ENCODE data around the gene ACOD1. TPM values are rescaled to one million over a fixed set of nuclear protein-coding genes. Genes with fewer than 3 reads are reported as not detected.

ACOD1 gene
- total and polyA plus RNA-seq, 10 of the 15 experiments (the other 5 are each of a cell fraction or from before 2014, with no cell fraction given): not detected

GRCh38 chr13:76958841-76959432 is 10.6 kb downstream of the ACOD1 start:
- no TSS peak for BruUV-seq (replicated peaks)
- CTCF ChIA-PET: no interaction called here
- in situ Hi-C loops (cut with MboI) (no loop called here), intact Hi-C loops (cut with micrococcal nuclease; ENCODE audit: unreplicated experiment) (no loop called here)
- no peaks in the 10 kb centered on the region for H4K20me1 ChIP-seq (ENCODE audit: control insufficient read depth, insufficient read depth)
- no peak overlapping the region for H2AFZ ChIP-seq (ENCODE audit: control insufficient read depth, low read depth, low read length)
- SMC1A ChIA-PET (ENCODE audit: uncharacterized antibody, unreplicated experiment): no interaction called here
- H3K36me3 ChIP-seq (ENCODE audit: control insufficient read depth in 2 of 2, insufficient read depth in 2 of 2, low read length in 1 of 2): no peaks in the 10 kb centered on the region
- H3K4me1 ChIP-seq (ENCODE audit: control insufficient read depth, insufficient read depth, low read length): no peaks in the 10 kb centered on the region
- no peak overlapping the region for H3K27ac ChIP-seq (ENCODE audit: control insufficient read depth, insufficient read depth)
- DNase-seq (ENCODE audit: low read depth, low spot score) (no peak), ATAC-seq (no peak), FAIRE-seq (no peak)
- H3K4me2 ChIP-seq (ENCODE audit: control insufficient read depth, insufficient read depth): no peak overlapping the region
- no peaks in the 10 kb centered on the region; the same call in 2 of the 3 replicates for H3K9me3 ChIP-seq (replicated peaks; ENCODE audit: control insufficient read depth, insufficient read depth, low read length)
- 6% methylated on average over 4 of the region's 4 CpGs for WGBS (ENCODE audit: insufficient coverage, insufficient replicate concordance, low lambda C conversion rate, missing lambda C conversion rate)
- H3K27me3 ChIP-seq (replicated peaks in 1 of 2; ENCODE audit: control insufficient read depth in 2 of 2, insufficient read depth in 2 of 2, low read length in 1 of 2): no peaks in the 10 kb centered on the region
- H3K9ac ChIP-seq (ENCODE audit: control insufficient read depth, insufficient read depth, low read length): no peak overlapping the region
- no peak overlapping the region for H3K4me3 ChIP-seq
- RAD21 ChIA-PET (ENCODE audit: unreplicated experiment): no interaction called here
- POLR2A ChIA-PET: no interaction called here
- H3K79me2 ChIP-seq (ENCODE audit: control insufficient read depth, insufficient read depth, low read length): no peaks in the 10 kb centered on the region
- TF ChIP-seq BCLAF1 (IDR thresholded peaks at IDR 0.05) (no peak), FOXK2 (IDR thresholded peaks at IDR 0.05) (no peak), HCFC1 (IDR thresholded peaks at IDR 0.05; ENCODE audit: low read length) (no peak), RAD21 (IDR thresholded peaks at IDR 0.05; ENCODE audit: insufficient read depth, low read depth, low read length) (no peak), TCF12 (IDR thresholded peaks at IDR 0.05; ENCODE audit: low read depth, low read length) (no peak), ZNF274 (IDR thresholded peaks at IDR 0.05; ENCODE audit: insufficient read depth, insufficient read length) (no peak), ESRRA (IDR thresholded peaks at IDR 0.05; ENCODE audit: low read length) (no peak), RFX5 (IDR thresholded peaks at IDR 0.05; ENCODE audit: low read depth, low read length) (no peak), IKZF1 (conservative IDR thresholded peaks at IDR 0.05) (no peak), ATF7 (IDR thresholded peaks at IDR 0.05; ENCODE audit: low read depth) (no peak), ZZZ3 (IDR thresholded peaks at IDR 0.05; ENCODE audit: control insufficient read depth, insufficient read length, low read depth) (no peak), SPI1 (IDR thresholded peaks at IDR 0.05; ENCODE audit: borderline replicate concordance, insufficient read depth, low read depth, low read length) (no peak), ZNF217 (IDR thresholded peaks at IDR 0.05) (no peak), IRF4 (IDR thresholded peaks at IDR 0.05; ENCODE audit: low read depth, low read length) (no peak), ZSCAN29 (IDR thresholded peaks at IDR 0.05) (no peak)
- TF ChIP-seq, protein P1, sequence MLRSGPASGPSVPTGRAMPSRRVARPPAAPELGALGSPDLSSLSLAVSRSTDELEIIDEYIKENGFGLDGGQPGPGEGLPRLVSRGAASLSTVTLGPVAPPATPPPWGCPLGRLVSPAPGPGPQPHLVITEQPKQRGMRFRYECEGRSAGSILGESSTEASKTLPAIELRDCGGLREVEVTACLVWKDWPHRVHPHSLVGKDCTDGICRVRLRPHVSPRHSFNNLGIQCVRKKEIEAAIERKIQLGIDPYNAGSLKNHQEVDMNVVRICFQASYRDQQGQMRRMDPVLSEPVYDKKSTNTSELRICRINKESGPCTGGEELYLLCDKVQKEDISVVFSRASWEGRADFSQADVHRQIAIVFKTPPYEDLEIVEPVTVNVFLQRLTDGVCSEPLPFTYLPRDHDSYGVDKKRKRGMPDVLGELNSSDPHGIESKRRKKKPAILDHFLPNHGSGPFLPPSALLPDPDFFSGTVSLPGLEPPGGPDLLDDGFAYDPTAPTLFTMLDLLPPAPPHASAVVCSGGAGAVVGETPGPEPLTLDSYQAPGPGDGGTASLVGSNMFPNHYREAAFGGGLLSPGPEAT (IDR thresholded peaks at IDR 0.05; ENCODE audit: low read depth): no peak
- TF ChIP-seq, protein P2, sequence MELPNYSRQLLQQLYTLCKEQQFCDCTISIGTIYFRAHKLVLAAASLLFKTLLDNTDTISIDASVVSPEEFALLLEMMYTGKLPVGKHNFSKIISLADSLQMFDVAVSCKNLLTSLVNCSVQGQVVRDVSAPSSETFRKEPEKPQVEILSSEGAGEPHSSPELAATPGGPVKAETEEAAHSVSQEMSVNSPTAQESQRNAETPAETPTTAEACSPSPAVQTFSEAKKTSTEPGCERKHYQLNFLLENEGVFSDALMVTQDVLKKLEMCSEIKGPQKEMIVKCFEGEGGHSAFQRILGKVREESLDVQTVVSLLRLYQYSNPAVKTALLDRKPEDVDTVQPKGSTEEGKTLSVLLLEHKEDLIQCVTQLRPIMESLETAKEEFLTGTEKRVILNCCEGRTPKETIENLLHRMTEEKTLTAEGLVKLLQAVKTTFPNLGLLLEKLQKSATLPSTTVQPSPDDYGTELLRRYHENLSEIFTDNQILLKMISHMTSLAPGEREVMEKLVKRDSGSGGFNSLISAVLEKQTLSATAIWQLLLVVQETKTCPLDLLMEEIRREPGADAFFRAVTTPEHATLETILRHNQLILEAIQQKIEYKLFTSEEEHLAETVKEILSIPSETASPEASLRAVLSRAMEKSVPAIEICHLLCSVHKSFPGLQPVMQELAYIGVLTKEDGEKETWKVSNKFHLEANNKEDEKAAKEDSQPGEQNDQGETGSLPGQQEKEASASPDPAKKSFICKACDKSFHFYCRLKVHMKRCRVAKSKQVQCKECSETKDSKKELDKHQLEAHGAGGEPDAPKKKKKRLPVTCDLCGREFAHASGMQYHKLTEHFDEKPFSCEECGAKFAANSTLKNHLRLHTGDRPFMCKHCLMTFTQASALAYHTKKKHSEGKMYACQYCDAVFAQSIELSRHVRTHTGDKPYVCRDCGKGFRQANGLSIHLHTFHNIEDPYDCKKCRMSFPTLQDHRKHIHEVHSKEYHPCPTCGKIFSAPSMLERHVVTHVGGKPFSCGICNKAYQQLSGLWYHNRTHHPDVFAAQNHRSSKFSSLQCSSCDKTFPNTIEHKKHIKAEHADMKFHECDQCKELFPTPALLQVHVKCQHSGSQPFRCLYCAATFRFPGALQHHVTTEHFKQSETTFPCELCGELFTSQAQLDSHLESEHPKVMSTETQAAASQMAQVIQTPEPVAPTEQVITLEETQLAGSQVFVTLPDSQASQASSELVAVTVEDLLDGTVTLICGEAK (IDR thresholded peaks at IDR 0.05; ENCODE audit: borderline replicate concordance): no peak

Measured in GM12878 (cell line).